Measurements from ENCODE around the gene ARFIP1. TPM values are rescaled to one million over a fixed set of nuclear protein-coding genes. Genes with fewer than 3 reads are reported as not detected.

The ARFIP1 gene
- total RNA-seq, 2 experiments from 2014 or later = 13.1 to 13.8 TPM

- ChIA-PET POLR2A (no interaction called here), CTCF (interaction anchor here (1.4 kb wide), 1 partner anchor 192 kb away, joined by 4 read pairs; no protein-coding TSS in a partner anchor)
These were observed 155.4 kb downstream of the ARFIP1 start for GRCh38 chr4:152935143-152935542.

- ChIA-PET POLR2A (no interaction called here), CTCF (interaction anchor here (1.4 kb wide), 1 partner anchor 191 kb away, joined by 4 read pairs; no protein-coding TSS in a partner anchor)
These were observed 156.1 kb downstream of the ARFIP1 start, which contains the start of gene FHDC1 for GRCh38 chr4:152935631-152936445. TSS of gene FHDC1 (plus strand) at chr4:152936323. CDS start at chr4:152943058, 6,735 bp downstream.

DNA sequence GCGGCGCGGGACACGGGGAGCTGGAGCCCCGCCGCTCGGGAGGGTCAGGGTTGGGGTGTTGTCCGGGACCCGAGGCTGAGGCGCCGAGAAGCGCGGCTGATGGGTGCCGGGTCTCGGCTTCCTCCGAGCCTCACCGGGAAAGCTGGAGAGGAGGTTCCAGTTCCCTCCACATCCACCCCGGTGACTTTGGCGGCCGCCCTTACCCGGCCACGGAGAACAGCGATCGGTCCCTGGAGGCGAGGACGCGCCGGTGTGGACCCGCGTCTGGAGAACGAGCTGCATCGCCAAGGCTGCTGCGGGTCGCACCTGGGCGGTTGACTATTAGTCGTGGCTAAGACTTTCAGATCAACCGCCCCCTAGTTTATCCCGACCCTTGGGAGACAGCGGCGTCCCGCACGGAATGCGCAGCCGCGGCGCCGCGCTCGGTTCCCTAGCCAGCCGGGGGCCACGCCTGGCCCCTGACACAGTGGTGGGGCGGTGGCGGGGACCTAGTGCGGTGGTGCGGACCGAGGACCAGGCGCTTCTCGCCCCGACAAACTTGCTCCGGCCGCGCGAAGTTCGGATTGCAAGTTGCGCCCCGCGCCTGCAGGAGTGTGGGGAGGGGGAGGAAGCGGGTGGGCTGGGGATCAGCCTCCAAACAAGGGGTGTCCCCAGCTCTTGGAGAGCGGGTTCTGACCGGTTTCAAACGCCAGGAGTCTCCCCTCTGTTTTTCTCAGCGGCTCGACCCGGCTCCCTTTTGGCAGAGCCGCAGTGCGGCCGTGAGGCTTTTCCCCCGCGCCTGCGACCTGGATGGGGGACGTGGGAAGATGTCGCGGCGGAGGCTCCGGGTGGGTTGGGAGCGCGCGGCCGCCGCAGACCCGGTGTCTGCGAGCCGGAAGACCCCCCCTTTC, 156.9 kb downstream of the ARFIP1 start:
- CTCF ChIA-PET = interaction anchor here (1.4 kb wide), 1 partner anchor 190 kb away, joined by 4 read pairs; no protein-coding TSS in a partner anchor
- POLR2A ChIA-PET = interaction anchor here (0.5 kb wide), 1 partner anchor 90 kb away, joined by 3 read pairs; no protein-coding TSS in a partner anchor

- ChIA-PET CTCF (no interaction called here), POLR2A (interaction anchor here (0.5 kb wide), 1 partner anchor 91 kb away, joined by 3 read pairs; no protein-coding TSS in a partner anchor)
These were observed 157.8 kb downstream of the ARFIP1 start for GRCh38 chr4:152937336-152938236.

DNA sequence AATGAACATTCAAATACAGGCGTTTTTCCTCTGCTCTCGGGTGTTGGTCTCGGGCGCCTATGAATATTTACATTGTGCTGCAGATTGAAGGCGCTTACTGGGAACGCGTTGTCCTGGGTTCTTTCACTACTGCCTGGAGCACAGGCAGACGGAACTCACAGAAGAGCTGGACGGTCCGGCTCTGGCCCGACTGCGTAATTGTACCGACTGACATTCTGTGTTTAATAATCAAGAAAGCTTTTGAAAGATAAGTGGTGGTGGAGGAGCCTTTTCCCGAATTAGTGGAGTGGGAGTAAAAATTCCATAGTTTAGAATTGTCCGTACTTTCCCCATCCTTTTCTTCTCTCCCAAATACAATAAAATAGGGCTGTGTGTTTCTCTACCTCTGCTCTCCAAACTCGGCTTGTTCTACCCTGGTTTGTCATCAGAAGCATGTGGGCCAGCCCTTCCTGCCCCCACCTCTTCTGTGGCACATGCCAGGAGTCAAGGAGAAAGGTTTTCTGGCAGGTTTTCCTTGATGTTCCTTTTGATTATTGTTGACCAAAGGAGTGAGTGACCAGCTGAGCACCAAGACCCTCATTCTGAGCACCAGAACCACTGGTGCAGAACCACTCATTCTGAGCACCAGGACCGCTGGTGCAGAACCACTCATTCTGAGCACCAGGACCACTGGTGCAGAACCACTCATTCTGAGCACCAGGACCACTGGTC, 158.6 kb downstream of the ARFIP1 start:
- CTCF ChIA-PET = no interaction called here
- POLR2A ChIA-PET = no interaction called here

DNA sequence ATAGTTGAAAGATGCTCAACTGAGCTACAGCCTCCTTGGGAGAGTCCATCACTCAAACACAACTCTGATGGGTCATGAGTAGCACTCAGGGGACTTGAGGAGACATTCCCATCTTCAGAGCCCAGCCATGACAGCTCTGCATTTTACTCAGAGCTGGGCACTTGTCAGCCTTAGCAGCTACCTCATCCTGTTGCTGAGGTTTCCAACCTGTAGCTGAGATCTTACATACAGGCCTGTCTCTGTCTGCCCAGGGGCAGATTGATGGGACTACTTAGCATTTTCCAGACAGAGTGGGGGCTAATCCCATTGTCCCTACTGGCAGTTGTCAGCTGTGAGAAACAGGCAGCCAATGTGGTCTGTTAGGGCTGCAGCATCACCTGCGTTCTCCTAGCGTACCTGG, 159.9 kb downstream of the ARFIP1 start:
- ChIA-PET CTCF (no interaction called here), POLR2A (no interaction called here)

- POLR2A ChIA-PET = no interaction called here
- CTCF ChIA-PET = no interaction called here
These were observed 160.7 kb downstream of the ARFIP1 start for GRCh38 chr4:152940461-152940860.

GRCh38 chr4:152941411-152941810, 161.7 kb downstream of the ARFIP1 start:
- POLR2A ChIA-PET = no interaction called here
- CTCF ChIA-PET = no interaction called here

DNA sequence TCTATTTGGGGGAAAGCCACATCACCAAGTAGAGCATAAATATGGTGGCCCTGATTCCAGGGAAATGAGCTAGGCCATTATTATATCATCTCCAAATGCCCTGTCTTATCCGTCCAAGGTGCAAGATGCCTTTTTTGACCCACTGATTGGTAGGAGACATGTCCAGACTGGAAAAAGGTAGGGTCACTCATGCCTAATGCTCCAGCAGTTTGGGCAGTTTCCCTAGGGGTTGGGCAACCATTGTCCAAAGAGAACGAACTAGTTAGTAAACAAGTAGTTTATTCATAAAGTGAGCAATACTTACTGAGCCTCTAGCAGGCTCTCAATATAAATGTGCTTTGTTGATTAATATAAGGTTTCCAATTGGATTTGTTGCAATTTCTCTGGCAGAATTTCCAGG, 162.6 kb downstream of the ARFIP1 start:
- ChIA-PET POLR2A (no interaction called here), CTCF (no interaction called here)

DNA sequence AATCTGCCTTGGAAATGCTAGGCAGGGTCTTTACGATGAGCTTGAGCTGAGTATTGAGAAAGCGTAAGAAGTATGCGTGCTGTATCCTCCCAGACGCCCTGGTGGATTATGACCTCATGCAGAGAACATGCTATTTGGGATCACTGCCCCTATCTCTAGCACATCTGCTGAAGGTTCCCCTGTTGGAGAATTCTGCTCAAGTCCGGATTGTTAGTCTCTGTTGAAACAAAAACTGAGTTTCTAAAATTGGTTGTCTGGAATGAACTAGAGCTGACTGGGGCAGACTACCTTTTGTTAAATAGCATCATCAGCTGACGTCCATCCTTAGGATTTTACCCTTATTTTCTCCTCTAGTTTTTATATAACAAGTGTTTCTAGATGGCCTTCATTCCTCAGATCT, 163.9 kb downstream of the ARFIP1 start:
- POLR2A ChIA-PET = no interaction called here
- CTCF ChIA-PET = no interaction called here

- POLR2A ChIA-PET = no interaction called here
- CTCF ChIA-PET = interaction anchor here (0.5 kb wide), 1 partner anchor 104 kb away, joined by 3 read pairs; no protein-coding TSS in a partner anchor
These were observed 165.0 kb downstream of the ARFIP1 start for GRCh38 chr4:152944666-152945320.

GRCh38 chr4:152945639-152946038, 165.9 kb downstream of the ARFIP1 start:
- ChIA-PET POLR2A (no interaction called here), CTCF (no interaction called here)

DNA sequence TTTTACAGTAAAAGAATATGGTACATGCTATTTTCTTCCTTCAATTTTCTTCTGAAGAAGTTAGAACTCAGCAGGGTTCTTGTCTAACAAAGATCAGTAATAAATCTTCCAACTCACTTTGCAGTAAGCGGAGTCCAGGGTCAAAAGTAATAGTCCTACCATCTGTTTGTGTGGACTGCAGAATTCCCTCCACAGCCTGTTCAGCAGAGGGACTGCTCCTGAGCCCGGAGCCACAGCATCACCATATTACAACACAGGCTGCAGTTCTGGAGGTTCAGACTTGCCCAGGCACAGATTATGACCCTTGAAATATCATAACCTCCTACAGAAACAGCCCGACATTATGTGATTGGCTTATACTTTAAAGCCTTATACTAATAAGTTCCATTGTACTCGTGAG, 166.7 kb downstream of the ARFIP1 start:
- POLR2A ChIA-PET = no interaction called here

GRCh38 chr4:152947311-152947710, 167.6 kb downstream of the ARFIP1 start:
- CTCF ChIA-PET = no interaction called here
- POLR2A ChIA-PET = no interaction called here

More for the DNA sequence above, 166.7 kb downstream of the ARFIP1 start:
- CTCF ChIA-PET = no interaction called here

- CTCF ChIA-PET = no interaction called here
- POLR2A ChIA-PET = no interaction called here
These were observed 170.2 kb downstream of the ARFIP1 start for GRCh38 chr4:152949930-152950329.

DNA sequence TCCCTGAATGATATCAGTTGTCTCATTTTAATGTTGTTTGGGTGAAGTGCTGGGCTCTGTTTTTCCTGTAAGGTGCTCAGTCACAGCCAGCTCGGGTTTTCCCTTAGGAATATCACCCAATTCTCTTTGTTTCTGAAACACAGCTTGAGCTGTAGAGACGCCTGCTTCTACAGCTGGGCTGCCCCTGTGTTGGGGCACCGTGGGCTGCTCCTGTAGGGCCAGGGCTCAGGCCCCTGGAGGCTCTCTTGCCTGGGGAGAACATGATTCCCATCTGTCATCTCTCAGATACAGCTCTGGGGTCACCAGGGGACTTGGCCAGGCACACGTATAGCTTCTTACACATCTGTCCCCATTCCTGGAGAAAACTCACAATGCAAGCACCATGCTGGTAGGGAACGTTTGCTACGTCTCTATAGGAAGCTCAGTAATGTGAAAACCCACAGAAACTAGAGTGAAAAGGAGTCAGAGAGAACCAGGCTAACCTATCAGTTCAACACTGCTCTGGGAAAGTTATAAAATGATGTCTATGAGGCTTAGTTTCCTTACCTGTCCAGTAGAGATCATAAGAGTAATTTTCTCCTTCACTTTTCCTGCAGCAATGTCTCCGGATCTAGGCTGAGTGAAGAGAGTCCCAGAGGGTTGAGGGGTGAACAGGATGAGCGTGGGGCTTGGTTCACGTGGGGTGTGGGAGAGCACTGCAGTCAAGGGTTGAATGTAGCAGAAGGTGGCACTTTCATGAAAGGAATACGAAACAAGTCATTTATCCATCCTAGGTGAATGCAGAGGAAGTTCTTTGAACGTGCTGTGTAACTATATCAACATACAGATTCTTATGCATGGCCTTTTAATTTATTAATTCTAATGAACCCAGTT, 170.9 kb downstream of the ARFIP1 start:
- POLR2A ChIA-PET = no interaction called here
- CTCF ChIA-PET = no interaction called here

DNA sequence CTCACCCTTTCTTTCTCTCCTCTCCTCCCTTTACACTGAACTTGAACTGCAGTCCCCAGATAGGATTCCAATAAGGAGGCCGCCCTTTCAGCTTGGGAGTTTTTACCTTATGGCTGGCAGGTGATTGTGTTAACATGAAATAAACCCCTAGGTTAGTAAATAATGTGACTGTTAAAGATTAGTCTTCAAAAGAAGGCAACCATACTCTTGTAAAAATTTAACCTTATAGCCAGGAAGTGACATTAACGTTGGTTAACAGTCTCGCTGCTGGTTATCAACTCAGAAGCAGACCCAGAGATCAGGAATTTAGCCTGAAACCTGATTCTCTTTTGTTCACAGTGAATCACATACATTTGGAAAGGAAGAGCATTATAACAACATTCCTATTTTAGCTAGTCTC, 171.6 kb downstream of the ARFIP1 start:
- POLR2A ChIA-PET = no interaction called here
- CTCF ChIA-PET = no interaction called here

GRCh38 chr4:152953514-152953913, 173.8 kb downstream of the ARFIP1 start:
- POLR2A ChIA-PET = no interaction called here

More at GRCh38 chr4:152953514-152953913, 173.8 kb downstream of the ARFIP1 start:
- CTCF ChIA-PET = no interaction called here

Measured in activated CD8-positive, alpha-beta memory T cell treated with anti-CD3 and anti-CD28 coated beads for 36 hours (primary cell).